ENCODE data around the gene ELOVL1.
"Not testable (repeated sequence)": the region's sequence is repeated elsewhere in the genome, so short reads cannot be mapped to it uniquely, and the experiment has no call there.

ELOVL1 gene

DNA sequence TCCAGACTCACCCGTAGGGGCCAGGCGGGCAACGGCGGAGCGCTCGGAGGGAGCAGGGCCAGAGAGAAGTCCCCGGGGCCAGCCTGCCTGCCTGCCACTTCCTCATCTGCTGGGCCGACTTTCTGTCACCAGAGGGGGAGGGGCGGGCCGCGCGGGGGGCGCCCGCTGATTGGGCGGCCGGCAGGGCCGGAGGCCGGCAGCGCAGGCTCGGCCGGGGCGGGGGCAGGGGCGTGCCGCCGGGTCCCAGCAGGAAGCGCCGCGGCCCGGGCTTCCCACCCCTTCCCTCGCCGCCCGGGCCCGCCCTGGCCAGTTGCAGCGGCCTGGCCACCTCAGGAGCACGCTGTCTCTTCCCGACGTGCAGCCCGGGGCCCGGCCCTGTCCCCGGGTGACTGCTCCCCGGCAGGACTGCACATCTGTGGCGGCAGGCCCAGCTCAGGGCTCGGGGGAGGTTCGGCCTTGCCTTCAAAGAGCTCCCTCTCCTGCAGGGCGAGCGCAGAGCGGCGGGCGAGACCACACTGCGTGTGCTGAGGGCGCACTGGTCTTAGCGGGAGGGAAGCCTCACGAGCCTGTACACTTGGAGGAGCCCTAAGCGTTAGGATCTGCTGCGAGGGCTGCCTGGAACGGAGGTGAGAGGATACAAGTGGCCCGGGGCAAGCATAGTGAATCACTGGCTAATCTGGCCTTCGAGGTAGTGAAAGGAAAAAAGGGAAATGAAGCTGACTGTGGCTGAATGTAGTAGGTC lies at the start of gene ELOVL1:
TSS of gene ELOVL1 (minus strand) at position 108 of the 742 bp plus-strand sequence. CDS start 2,402 bp downstream, outside the sequence.
- H2AFZ ChIP-seq (ENCODE audit: low read depth), result peak within 1 kb of the TSS; percentile 52
- H3K27me3 ChIP-seq (ENCODE audit: insufficient read depth, low read depth), result no peaks in the 10 kb centered on the region
- H3K4me3 ChIP-seq (IDR thresholded peaks at IDR 0.05; ENCODE audit: insufficient read depth, low read depth, low read length), result peak within 1 kb of the TSS; percentile 85
- H3K27ac ChIP-seq, result peak within 1 kb of the TSS; percentile 62
- H3K79me2 ChIP-seq (ENCODE audit: insufficient read depth, low read depth), result peaks cover 19% of the 10 kb centered on the region; the same call in 1 of the 2 replicates
- TF ChIP-seq, protein P1, sequence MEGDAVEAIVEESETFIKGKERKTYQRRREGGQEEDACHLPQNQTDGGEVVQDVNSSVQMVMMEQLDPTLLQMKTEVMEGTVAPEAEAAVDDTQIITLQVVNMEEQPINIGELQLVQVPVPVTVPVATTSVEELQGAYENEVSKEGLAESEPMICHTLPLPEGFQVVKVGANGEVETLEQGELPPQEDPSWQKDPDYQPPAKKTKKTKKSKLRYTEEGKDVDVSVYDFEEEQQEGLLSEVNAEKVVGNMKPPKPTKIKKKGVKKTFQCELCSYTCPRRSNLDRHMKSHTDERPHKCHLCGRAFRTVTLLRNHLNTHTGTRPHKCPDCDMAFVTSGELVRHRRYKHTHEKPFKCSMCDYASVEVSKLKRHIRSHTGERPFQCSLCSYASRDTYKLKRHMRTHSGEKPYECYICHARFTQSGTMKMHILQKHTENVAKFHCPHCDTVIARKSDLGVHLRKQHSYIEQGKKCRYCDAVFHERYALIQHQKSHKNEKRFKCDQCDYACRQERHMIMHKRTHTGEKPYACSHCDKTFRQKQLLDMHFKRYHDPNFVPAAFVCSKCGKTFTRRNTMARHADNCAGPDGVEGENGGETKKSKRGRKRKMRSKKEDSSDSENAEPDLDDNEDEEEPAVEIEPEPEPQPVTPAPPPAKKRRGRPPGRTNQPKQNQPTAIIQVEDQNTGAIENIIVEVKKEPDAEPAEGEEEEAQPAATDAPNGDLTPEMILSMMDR (conservative IDR thresholded peaks at IDR 0.05; ENCODE audit: low read depth, low read length), result 0 out of 2 replicates have a peak, but pooled peaks have one; percentile 14
- H3K4me1 ChIP-seq (ENCODE audit: low read depth, poor library complexity, severe bottlenecking), result peaks cover 13% of the 10 kb centered on the region
- peak within 1 kb of the TSS; percentile 96 for H3K4me2 ChIP-seq
- H4K20me1 ChIP-seq (ENCODE audit: insufficient read depth), result no peaks in the 10 kb centered on the region
- no peaks in the 10 kb centered on the region for H3K36me3 ChIP-seq (ENCODE audit: insufficient read depth)
- H3K9ac ChIP-seq, result peak within 1 kb of the TSS; percentile 87

DNA sequence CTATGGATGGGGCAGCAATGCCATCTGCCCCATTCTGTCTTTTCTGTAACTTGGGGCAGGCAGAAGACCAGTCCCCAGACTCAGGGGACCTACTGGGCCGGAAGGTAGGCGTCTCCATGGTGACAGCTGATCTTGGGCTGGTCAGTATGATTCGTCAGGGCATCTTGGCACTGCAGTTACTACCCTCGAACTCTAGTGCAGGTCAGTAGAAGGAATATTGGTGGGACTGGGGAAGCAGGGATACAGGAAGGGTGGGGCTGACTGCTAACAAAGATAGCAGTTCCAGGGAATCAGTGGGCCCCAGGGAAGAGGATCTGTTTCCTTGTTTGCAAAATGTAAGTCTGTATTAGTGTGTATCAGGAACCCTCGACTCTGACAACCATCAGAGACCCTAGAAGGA lies 48.1 kb upstream of the ELOVL1 start:
- Histone ChIP-seq H3K4me2 (no peak overlapping the region), H3K79me2 (ENCODE audit: insufficient read depth, low read depth) (no peaks in the 10 kb centered on the region), H3K9ac (no peak overlapping the region), H4K20me1 (ENCODE audit: insufficient read depth) (no peaks in the 10 kb centered on the region), H3K27me3 (ENCODE audit: insufficient read depth, low read depth) (no peaks in the 10 kb centered on the region), H2AFZ (ENCODE audit: low read depth) (no peak overlapping the region), H3K4me1 (ENCODE audit: low read depth, poor library complexity, severe bottlenecking) (no peaks in the 10 kb centered on the region), H3K27ac (no peak overlapping the region), H3K4me3 (IDR thresholded peaks at IDR 0.05; ENCODE audit: insufficient read depth, low read depth, low read length) (no peak overlapping the region), H3K36me3 (ENCODE audit: insufficient read depth) (no peaks in the 10 kb centered on the region)
- TF ChIP-seq, protein P1 (conservative IDR thresholded peaks at IDR 0.05; ENCODE audit: low read depth, low read length), result no peak

DNA sequence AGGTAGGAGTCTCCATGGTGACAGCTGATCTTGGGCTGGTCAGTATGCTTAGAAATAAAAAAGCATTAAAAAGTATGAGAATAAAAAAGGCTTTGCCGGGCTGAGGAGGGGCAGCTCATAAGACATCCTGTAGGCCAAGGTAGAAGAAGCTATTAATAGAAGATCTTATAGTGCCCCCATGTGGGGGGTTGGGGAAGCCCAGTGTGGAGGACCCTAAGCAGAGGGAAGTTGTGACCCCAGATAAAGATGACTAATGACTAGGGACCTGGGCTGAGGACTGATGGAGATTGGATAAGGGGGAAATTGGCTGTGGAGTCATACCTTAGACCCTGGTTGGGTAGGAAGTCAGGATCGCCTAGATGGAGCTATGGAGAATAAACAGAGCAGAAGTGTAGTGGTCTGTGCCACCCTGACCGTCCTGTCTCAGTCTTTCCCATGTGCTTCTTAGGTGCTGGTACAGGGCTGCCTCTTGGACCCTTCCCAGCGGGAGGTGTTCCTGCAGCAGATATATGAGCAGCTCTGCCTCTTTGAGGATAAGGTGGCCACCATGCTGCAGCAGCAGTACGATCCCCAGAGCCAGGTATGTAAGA lies 46.9 kb upstream of the ELOVL1 start:
- Histone ChIP-seq H4K20me1 (ENCODE audit: insufficient read depth) (no peaks in the 10 kb centered on the region), H3K27ac (no peak overlapping the region), H3K79me2 (ENCODE audit: insufficient read depth, low read depth) (no peaks in the 10 kb centered on the region), H3K36me3 (ENCODE audit: insufficient read depth) (no peaks in the 10 kb centered on the region), H3K9ac (no peak overlapping the region), H3K4me1 (ENCODE audit: low read depth, poor library complexity, severe bottlenecking) (no peaks in the 10 kb centered on the region), H3K4me3 (IDR thresholded peaks at IDR 0.05; ENCODE audit: insufficient read depth, low read depth, low read length) (no peak overlapping the region), H3K4me2 (no peak overlapping the region), H2AFZ (ENCODE audit: low read depth) (no peak overlapping the region), H3K27me3 (ENCODE audit: insufficient read depth, low read depth) (no peaks in the 10 kb centered on the region)
- TF ChIP-seq, protein P1 (conservative IDR thresholded peaks at IDR 0.05; ENCODE audit: low read depth, low read length), result peak; percentile 72

DNA sequence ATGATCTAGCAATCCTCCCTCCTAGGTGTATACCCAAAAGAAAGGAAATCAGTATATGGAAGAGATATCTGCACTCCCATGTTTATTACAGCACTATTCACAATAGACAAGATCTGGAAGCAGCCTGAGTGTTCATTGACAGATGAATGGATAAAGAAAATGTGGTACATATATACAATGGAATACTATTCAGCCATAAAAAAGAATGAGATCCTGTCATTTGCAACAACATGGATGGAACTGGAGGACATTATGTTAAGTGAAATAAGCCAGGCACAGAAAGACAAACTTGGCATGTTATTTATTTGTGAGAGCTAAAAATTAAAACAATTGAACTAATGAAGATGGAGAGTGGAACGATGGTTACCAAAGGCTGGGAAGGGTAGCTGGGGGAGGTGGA lies 45.6 kb upstream of the ELOVL1 start:
- H4K20me1 ChIP-seq (ENCODE audit: insufficient read depth); H3K27me3 ChIP-seq (ENCODE audit: insufficient read depth, low read depth); H3K36me3 ChIP-seq (ENCODE audit: insufficient read depth): not testable (repeated sequence)

DNA sequence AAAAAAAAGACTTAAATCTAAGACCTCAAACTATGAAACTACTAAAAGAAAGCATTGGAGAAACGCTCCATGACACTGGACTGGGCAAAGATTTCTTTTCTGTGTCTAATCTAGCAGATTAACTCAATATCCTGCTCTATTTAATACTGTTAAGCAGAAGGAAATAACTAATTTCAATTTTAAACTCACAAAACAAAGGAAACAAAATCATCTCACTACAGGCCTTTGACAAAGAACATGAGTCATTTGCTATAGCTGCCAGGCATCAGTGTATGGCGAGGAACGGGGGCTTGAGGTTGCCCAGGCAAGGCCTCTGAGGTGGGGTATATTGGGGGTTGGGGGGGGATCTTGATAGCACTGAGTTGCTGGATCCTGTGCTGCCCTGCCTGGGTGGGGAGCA lies 42.8 kb upstream of the ELOVL1 start:
- Histone ChIP-seq H2AFZ (ENCODE audit: low read depth) (no peak overlapping the region), H3K4me2 (no peak overlapping the region), H3K27me3 (ENCODE audit: insufficient read depth, low read depth) (no peaks in the 10 kb centered on the region), H3K79me2 (ENCODE audit: insufficient read depth, low read depth) (no peaks in the 10 kb centered on the region), H3K4me3 (IDR thresholded peaks at IDR 0.05; ENCODE audit: insufficient read depth, low read depth, low read length) (no peak overlapping the region), H3K36me3 (ENCODE audit: insufficient read depth) (no peaks in the 10 kb centered on the region), H3K27ac (no peak overlapping the region), H3K4me1 (ENCODE audit: low read depth, poor library complexity, severe bottlenecking) (no peaks in the 10 kb centered on the region), H3K9ac (no peak overlapping the region), H4K20me1 (ENCODE audit: insufficient read depth) (no peaks in the 10 kb centered on the region)
- TF ChIP-seq, protein P1 (conservative IDR thresholded peaks at IDR 0.05; ENCODE audit: low read depth, low read length), result no peak

More for the DNA sequence above, 45.6 kb upstream of the ELOVL1 start:
- not testable (repeated sequence) for H3K79me2 ChIP-seq (ENCODE audit: insufficient read depth, low read depth); H2AFZ ChIP-seq (ENCODE audit: low read depth); H3K4me1 ChIP-seq (ENCODE audit: low read depth, poor library complexity, severe bottlenecking); H3K4me2 ChIP-seq; H3K27ac ChIP-seq; H3K9ac ChIP-seq; H3K4me3 ChIP-seq (IDR thresholded peaks at IDR 0.05; ENCODE audit: insufficient read depth, low read depth, low read length)

Data from KMS-11 (cell line).